GM19395 (cell line): ENCODE data around the gene ADAM23.

Experiments
- ATAC-seq: cut with Tn5 transposase; IDR thresholded peaks from one replicate; pipeline ENCODE4 v1.9.1; 2021; ENCODE audit warnings: mild to moderate bottlenecking, moderate library complexity; ENCODE audit not compliant: unreplicated experiment

The ADAM23 gene

DNA sequence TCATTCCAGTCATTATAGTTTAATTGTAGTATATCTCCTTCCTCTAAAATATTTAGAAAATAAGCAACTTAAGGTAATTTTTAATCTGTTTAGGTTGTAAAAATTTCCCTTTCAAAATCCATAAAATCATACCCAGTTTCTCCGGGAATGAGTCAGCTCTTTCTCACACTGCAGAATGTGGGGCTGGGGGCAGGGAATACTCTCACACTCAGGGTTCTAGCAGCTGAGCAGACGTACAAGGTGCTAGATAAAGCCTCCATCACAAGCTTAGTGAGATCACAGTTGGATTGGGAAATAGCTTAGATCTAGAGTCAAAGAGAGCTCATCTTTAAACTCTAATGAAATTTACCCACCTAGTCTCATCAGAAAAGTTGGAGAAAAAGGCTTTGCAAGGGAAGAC is 119.0 kb downstream of the ADAM23 start:
- ATAC-seq = no peak

- no peak for ATAC-seq
Observed at GRCh38 chr2:206563374-206563773, 120.0 kb downstream of the ADAM23 start.

DNA sequence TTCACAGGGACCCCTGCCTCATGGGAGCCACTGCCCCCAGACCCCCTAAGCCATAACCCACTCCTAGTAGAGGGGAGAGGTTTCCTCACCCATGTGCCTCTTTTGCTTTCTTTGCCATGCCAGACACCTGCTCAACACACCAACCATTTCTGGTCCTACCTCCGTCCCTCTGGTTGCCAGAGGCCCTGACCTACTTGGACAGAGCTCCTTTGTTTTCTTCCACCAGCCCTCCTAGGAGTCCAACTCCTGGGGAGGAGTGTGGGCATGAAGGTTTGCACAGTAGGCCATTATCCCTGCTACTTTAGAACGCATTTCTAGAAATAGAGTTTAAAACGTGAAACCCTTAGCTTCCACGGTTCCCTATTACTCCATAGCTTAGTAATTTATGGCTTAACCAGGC is 122.3 kb downstream of the ADAM23 start:
- ATAC-seq = no peak

- ATAC-seq = no peak
Observed at GRCh38 chr2:206569470-206569869, 126.1 kb downstream of the ADAM23 start.

DNA sequence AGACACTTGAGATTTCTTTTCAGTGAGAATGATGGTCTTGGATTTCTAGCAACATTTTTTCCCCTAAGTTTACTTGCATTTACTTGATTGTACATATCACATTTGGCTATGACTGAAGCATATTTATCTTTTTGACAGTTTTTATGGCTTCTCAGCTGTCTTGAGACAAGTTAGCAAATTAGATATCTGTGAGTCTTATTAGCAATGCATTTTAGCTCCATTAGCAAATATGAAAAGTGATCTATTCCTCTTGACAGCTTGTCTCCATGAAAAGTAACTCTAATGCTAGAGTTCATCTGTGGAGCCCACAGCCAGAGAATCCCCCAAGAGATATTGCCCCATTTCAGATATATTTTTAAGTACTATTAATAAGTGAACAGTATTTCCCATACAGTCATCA is 126.9 kb downstream of the ADAM23 start:
- no peak for ATAC-seq

DNA sequence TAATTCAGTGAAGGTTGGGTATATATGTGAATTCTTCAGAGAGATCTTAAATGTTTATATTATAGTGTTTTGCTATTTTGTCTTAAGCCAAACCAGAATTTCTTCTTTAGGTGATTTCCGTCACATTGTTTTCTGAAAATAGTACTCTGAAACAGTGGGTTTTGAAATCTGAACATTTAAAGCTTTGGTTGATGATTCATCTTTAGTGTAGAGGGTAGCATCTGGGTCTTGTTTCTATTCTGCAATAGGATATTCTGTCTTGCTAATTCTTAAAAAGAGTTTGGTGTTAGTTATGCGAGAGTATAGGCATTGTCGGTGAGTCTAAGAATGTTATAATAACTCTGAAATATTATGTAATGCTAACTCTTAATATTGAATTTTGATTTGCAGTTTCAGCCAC is 129.4 kb downstream of the ADAM23 start:
- no peak for ATAC-seq

DNA sequence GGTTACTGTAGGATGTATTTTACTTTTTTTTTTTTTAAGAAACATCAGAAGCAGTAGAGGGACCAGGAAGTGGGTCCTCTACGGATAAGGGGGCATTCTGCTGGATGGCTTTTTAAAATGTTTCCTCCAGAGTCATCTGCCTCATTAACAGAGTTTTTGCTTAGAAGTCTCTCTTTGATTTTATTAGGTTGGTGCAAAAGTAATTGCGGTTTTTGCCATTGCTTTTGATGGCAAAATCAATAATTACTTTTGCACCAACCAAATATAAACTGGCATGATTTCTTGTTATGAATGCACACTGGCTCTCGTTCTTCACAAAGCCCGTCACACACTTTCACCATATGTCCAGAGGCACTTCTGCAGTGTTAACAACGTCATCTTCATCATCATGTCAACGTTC is 130.5 kb downstream of the ADAM23 start:
- no peak for ATAC-seq

GRCh38 chr2:206584323-206585116 is 141.2 kb downstream of the ADAM23 start:
- ATAC-seq = no peak

- no peak for ATAC-seq
Observed at GRCh38 chr2:206585335-206585734, 142.0 kb downstream of the ADAM23 start.

GRCh38 chr2:206586609-206587008 is 143.3 kb downstream of the ADAM23 start:
- no peak for ATAC-seq

GRCh38 chr2:206597717-206598218 is 154.4 kb downstream of the ADAM23 start:
- ATAC-seq = no peak

DNA sequence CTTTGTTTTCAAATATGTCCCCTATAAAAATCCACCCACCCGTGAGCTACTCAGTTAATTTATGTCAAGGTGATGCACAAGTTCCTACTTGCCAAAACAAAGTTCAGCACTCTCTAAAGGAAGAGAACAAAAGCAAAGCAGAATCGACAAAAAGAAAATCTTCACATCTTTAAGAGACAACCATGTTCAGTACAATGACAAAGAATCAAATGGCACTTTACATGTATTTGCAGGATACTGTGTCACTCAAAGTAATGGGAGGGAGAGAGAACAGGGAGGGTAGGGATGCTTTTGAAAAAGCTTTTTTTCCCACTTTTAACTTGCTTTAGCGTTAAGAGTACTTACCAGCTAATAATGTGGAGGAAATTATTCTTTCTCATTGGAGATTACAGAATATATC is 159.9 kb downstream of the ADAM23 start:
- ATAC-seq = no peak

DNA sequence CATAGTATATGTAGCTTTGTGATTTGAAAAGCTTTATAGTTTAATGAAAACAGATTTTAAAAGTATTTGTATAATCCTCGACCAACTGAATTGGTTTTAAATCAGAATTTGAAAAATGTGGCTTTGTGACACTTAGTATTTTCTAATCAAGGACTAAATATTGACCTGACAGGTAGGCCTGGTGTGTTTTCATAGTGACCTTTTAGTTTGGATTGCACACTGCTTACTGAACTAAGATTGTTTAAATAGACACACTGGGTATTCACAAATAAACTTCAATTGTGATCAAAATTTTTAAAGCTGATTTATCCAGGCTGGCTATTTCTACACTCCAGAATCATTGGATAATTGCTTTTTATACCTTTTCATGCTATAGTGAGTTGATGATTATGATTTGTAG is 167.1 kb downstream of the ADAM23 start:
- ATAC-seq = no peak

GRCh38 chr2:206611191-206611590 is 167.9 kb downstream of the ADAM23 start:
- ATAC-seq = no peak

DNA sequence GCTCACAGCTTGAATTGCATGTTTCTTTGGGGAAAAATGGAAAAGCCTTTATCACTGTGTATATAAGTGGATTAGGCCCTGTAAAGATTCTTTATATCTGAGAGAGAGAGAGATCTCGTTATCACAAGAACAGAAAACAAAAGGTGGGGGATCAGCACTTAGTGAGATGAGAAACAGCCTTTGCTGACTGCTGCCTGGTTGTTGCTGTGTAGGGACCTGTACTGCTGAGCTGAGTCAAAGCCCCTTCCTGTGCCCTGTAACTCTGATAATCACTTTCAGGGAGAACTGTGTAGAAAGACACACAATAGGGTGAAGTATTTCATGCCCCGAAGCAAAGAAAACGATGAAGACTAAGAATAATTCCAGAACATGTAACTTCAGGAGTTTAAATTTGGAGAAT is 168.4 kb downstream of the ADAM23 start:
- no peak for ATAC-seq

DNA sequence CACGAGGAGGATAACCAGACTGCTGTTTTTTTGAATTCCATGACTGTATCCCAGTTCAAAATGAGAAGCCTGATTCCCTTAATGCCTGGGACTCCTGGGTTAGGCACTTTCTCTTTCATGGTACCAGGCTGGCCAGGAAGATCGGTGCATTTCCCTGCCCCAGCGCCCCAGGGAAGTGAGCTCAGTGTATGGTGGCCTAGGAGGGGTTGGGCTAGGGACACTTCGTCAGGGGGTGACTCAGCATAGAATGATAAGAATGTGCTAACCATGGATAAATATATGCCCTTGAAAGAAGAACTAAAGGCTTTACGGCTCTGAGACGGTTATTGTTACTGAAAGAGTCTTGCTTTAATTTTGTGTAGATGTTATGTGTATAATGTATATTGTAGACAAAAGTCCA is 171.5 kb downstream of the ADAM23 start:
- no peak for ATAC-seq

DNA sequence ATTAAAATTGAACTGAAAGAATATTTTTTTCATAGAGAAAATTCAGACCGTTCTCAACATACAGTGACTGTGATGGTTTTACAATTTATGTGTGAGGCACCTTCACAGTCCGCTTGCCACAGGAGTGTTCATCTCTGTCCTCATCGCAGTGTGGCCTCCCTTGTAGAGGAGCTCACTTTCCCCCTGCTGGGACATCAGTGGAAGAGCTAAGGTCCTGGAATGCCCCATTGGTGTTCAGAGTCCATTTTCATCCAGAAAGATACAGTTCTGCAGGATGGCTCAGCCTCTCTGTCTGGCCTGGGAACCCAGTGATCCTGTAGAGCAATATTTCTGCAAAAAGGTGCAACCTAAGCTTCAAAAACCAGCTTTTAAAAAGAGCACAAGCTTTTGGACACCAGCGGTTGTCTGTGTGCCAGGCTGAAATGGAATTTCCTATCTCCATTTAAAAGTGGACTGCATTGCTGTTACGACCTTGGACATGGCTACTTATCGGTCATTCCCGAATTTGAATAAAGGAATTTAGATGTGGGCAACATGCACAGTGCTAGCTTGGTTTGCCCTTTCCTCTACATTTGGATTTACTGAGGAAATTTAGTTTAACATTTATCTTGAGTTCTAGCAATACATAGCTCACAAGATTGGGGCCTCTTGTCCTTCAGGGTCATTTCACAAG is 172.2 kb downstream of the ADAM23 start:
- ATAC-seq = no peak

DNA sequence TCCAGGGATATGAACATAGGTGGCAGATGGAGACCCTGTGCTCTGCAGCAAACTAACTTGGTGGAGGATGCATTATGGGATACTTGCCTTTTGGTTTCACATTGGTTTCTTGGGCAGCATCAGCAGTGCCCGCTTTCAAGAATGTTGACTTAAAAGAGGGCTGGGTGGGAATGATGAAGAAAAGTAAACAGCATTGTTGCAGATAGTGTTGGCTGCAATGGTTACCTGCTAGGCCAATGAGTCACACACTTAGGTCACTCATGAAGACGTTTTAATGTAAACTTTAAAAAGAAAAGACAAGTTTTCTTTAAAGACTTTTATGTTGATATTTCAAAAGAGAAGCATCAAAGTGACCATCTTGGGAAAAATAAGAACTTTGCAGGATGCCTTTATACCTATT is 172.8 kb downstream of the ADAM23 start:
- ATAC-seq = no peak

GRCh38 chr2:206619011-206619410 is 175.7 kb downstream of the ADAM23 start:
- ATAC-seq = no peak

DNA sequence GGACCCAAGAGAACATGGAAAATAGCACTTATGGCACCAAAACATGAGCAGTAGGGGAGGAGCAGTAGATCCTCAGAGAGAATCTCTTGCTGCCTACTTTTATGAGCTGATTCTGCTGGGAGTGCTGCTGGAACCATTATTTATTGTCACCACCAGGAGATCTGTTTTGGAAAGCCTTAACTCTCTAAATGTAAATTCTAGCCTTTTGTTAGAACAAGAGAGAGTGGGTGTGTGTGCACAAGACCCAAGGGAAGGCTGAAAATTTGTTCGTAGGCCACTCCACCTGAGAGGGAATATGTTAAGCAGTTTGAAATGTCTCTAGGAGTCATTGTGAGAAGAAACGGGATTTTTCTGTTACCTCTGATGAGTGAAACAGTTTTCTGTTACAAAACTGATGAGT is 182.8 kb downstream of the ADAM23 start:
- no peak for ATAC-seq

GRCh38 chr2:206627632-206628031 is 184.3 kb downstream of the ADAM23 start:
- ATAC-seq = no peak

- ATAC-seq = no peak
Observed at GRCh38 chr2:206631340-206631739, 188.0 kb downstream of the ADAM23 start.
